Limb (tissue), 2 donors: ENCODE measurements around the gene CACNA1F.

ENCODE experiments used
- DNase-seq, 2 donors: peaks; one replicate each; pipeline ENCODE4 v3.0.0-alpha.2; 2016; ENCODE audit errors: extremely low spot score in 2 of 2

Gene CACNA1F

DNA sequence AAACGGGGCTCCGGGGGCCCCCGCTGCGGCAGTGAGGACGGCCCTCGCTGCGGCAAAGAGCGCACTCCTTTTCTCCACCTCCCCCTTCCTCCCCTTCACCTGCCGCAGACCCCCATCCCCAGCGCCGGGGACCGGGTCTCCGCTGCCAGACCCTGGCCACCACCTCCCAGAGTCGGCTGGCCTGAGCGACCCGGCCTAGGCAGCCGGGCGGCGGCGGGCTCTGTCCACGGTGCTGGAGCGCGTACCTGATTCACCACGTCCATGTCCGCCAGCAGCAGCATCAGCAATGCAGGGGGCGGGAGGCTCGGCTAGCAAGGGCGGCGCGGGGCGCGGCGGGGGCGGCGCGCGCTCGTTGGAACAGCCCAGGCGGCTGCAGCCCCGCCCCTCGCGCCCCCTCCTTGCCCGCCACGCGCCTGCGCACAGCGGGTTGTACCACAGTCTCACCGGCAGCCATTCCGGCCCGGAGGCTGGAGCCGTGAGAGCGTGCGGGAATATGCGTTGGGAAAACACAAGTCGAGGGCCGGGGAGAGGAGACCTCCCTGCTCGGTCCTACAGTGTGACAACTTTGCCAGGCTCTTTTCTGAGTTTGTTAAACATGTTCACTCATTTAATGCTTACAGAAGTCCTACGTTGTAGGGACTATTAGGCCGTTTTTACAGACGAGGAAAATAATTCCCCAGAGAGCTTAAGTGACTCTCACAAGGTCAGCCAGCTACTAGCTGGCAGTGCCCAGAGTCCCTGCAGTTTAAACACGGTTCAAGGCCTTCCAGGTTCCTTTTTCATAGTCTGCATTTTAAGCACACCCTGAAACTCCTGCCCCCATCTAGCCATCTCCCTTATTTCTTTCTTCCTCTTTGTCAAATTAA, 33.0 kb downstream of the CACNA1F start, which contains the start of gene SYP:
TSS of gene SYP (minus strand) at position 288 of the 866 bp plus-strand sequence. CDS start at position 281, 7 bp downstream.
- peak; percentile 73 to 91 for DNase-seq

DNA sequence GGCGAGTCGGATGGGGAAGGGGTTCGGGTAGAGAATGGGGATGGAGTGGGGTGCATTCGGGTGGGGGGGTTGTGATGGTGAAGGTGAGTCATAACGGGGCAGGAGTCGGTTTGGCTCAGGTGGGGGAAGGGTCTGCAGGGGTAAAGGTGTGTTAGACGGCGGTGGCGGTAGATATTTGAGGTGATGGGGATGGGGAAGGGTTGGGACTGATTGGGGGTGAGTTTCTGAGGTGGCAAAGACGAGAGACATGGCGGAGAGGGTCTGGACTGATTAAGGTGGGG, 33.9 kb downstream of the CACNA1F start:
- no peak for DNase-seq

DNA sequence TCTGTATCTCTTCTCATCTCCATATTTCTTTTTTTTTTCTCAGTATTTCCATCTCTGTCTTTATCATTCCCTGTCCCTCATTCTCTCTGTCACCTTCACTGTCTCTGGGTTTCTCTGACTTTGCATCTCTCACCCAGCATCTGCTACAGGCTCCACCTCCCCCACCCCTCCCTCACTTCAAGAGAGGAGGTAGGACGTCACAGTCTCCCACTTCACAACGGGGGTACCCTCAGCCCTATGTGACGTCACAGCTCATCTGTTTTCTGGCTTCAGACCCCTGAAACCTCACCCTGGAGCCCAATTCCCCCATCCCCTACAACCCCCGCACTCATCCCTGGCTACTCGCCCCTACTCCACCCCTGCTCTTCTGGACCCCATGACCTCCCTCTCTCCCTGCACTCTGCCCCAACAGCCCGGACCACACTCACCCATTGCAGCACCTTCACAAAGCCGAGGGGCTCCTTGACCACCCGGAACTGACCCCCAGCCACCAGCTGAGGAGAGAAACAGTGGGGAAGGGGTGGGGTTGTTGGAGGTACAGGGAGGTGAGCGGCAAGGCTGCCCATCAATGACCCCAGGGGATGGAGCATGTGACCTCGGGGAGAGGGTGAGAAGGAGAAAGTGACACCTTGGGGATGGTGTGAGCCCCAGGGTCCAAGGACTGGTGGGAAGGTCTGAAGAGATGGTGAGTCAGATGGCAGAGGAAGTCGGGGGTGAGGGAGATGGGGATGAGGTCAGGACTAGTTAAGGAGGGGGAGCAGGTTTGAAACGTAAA, 34.4 kb downstream of the CACNA1F start:
- DNase-seq: no peak

DNA sequence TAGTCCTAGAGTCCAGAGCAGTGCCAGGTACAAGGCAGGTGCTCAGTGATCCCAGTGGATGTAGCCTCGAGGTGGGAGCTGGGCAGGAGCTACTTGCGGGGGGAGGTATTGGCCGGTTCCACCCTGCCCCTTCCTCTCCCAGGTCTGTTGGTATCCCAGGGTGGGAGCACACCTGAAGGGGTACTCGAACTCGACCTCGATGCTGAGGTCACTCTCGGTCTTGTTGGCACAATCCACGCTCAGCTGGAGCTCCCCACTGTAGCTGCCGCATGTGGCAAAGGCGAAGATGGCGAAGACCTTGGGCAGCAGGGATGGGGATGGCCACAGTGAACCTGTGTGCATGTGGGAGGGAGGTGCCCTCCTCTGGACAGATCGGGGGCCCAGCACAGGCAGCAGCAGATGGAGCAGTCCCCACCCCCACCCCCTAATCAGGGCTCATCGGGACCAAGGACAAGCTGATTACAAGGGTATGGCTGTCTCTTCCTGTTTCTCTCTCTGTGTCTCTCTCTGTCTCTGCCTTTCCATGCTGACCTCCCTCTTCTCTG, 35.5 kb downstream of the CACNA1F start:
- no peak for DNase-seq

DNA sequence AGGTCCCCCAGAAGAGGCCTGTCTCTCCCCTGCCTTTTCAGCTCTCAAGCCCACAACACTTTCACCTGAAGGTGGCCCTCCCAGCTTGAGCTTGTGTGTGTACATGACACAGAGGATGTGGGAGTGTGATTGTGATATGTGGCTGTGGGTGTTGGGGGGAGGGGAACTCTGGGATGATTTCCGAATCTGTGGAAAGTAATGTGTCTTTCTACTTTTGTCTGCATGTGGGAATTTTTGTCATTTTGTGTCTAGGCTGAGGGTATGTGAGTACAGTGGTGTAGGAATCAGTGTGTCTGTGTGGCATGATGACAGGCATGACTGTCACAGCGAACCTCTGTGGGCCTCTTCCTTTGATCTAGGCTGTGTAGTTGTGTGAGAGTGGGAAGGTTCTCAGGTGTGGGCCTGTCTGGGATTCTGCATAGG, 39.6 kb downstream of the CACNA1F start:
- DNase-seq: no peak

DNA sequence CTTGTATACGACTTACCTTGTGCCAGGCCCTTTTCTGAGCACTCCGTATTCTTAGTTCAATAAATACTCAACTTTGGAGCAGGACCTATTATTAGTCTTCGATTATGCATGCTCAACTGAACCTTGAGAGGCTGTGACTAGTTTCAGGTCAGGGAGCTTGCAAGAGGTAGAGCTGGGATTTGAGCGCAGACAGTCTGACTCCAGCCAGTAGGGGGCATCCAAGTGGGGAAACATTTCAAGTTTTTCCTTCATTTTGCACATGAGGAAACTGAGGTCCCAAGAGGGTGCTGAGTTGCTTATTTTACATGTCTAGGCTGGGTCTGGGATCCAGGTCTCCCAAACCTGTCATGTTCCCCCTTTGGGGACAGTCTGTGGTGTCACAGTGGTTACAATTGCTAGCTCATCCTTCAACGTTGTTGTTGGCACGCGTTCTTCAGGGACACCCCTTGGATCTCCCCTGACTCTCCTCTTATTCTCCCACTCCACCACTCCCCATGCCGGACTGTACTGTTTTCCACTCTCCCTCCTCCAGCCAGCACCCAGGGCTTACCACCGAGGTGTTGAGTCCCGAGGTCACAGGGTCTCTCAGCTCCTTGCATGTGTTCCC, 40.3 kb downstream of the CACNA1F start:
- no peak for DNase-seq

DNA sequence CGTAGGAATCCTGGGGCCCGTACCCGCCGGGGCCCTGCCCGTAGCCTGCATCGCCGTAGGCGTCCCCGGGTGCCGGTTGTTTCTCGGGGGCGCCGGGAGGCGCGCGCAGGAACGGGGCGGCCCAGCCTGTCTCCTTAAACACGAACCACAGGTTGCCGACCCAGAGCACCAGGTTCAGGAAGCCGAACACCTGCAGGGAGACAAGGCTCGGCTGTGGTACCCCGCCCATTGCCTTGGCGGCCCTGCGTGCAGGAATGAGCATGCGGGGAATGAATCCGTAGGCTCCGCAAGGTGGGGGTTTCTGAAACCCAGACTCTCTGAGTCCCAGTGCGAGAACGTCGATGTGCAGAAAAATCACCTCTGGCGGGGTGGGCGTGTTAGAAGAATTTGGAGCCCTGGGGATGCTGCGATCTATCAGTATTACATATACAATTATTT, 41.5 kb downstream of the CACNA1F start:
- DNase-seq: no peak

DNA sequence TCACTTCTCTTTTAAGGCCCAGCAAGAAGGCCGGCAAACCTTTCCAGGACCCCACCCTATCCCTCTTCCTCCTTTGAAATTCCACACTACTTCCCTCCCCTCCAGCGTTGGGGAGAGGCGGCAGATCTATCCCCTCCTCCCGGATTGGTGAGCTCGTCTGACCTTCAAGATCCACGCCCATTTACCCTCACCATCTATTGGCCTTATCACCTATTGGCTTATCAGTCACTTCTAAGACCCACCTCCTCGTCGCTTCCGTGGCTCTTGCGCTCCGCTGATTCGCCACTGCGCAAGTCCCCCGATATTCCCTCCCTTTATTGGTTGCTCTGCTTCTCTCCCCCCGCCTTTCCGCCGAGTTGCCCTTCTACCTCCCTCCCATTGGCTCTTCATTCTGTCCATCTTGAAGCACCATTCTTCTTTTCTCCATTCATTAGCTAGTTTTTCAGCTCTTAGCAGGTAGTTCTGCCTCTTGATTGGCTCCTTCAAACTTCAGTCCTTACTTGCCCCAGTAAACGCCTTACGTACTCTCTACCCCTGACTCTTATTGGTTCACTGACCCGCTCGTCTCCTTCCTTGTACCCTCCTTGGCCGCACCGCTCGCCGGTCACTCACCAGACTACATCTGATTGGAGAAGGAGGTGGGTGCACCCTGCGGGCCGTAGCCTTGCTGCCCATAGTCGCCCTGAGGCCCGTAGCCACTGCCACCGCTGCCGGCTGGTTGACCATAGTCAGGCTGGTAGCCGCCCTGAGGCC, 42.1 kb downstream of the CACNA1F start:
- peak; percentile 86 to 94 for DNase-seq

DNA sequence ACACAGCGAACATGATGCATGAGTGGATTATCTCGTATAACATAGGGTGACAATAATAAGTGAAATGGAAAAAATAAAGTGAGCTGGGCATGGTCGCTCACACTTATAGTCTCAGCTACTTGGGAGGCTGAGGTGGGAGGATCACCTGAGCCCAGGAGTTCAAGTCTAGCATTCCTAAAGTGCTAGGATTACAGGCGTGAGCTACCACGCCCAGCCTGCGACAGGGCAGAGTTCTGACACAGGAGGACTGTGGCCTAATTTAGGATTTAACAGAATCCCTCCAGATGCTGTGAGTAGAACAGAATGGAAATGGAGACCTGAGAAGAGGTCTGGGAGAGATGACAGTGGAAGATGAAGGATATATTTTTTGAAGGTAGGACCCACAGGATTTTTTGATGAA, 43.5 kb downstream of the CACNA1F start:
- DNase-seq: no peak

DNA sequence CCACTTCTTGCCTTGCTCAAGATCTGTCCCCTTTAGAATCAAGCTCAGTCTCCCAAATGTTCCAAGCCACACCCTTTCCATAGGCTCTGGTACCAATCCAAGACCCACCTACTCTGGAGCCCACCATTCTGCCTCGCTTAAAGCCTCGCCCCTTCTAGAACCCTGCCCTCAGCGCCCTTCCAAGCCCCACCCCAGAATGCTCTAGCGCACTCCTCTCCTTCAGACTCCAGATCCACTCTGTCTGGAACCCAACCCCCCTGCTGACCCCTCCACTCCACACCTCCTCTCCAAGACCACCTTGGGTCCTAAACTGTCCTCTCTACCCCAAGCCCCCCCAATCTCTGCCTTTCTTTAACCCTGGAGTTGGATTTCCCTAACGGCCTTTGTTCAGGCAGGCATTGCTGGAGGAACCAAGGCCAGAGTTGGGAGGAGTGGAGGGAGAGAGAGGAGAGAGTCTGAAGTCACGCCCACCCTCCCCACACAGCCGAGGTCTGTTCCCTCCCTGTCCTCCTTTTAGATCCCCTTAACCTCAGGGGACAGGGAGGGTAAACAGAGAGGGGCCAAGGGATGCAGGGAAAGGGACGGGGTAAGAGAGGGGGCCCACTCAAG, 44.6 kb downstream of the CACNA1F start:
- DNase-seq: no peak

DNA sequence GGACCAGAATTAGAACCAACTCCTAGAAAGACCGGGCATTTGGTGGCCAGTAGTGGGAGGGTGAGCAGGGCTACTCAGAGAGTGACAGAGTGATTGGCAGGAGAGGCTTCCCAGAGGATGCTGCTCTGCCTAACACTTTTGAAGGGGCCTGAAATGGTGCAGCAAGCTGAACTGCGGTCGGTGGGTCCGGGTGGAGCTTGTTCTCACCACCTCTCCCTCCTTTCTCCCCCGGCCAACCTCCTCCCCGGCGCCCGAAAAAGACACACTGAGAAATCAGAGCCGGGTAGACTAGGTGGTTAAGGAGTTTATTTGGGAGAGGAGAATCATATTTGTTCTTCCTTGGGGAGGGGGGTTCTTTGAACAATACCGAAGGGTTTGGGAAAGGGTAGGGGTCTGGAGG, 45.6 kb downstream of the CACNA1F start:
- no peak for DNase-seq

DNA sequence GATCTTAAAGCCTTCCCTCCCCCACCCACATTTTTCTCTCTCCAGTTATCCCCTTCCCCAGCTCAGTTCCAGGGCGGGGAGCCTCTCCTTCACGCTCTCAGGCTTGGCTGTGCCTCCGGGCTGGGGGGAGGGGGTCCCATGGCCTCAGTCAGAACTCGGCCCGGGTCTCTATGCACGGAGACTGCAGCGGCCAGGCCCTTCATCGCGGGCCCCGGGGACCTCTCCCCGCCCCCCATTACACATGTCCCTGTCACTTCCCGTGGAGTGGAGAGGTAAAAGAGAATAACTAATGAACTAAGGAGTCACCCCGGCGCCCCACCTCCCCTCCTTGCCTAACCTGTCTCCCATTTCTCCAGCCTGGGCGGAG, 46.1 kb downstream of the CACNA1F start:
- DNase-seq: no peak

DNA sequence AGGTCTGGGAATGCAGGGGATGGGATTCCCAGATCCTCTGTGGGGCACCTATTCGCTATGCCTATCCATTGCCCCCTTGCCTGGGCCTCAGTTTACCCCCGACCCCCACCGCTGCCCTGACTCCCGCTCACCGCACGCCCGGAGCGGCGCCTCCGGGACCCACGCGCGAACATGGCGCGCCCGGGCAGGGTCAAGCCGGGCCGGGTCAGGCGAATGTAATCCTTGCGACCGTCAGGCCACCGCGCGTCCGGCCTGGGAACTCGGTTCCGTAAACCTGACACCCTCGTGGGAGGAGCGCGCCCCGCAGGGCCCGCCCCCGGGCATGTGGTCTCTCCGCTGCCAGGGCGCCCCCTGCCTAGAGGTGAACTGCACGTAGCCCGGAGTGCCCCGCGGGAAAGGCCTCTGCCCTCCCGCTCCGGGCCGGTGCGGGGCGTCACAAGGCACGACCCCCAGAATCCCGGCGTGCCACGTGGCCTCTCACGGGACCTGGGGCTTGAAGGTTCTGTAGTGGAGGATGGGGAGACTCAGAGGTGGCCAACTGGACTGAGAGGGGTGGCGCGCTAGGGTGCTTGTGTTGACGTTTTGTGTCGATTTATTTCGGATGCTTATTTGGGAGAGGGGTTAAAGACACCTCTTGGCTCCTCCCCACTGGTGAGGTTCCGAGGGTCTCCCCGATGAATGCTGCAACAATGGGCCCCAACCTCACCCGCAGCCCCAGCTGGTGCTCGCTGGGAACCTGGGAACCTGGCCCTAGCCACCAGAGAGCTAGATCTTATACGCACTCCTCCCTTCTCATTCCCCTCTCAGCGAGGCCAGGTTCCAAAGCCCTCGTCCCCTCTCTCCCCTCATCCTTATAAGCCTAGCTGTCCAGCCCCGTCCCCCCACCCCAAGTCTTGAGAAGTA, 46.8 kb downstream of the CACNA1F start, which contains the start of gene PRICKLE3:
TSS of gene PRICKLE3 (minus strand) at position 249 of the 903 bp plus-strand sequence. CDS start at position 173, 76 bp downstream.
- DNase-seq: peak in 1 of 2 donors; percentile 69

DNA sequence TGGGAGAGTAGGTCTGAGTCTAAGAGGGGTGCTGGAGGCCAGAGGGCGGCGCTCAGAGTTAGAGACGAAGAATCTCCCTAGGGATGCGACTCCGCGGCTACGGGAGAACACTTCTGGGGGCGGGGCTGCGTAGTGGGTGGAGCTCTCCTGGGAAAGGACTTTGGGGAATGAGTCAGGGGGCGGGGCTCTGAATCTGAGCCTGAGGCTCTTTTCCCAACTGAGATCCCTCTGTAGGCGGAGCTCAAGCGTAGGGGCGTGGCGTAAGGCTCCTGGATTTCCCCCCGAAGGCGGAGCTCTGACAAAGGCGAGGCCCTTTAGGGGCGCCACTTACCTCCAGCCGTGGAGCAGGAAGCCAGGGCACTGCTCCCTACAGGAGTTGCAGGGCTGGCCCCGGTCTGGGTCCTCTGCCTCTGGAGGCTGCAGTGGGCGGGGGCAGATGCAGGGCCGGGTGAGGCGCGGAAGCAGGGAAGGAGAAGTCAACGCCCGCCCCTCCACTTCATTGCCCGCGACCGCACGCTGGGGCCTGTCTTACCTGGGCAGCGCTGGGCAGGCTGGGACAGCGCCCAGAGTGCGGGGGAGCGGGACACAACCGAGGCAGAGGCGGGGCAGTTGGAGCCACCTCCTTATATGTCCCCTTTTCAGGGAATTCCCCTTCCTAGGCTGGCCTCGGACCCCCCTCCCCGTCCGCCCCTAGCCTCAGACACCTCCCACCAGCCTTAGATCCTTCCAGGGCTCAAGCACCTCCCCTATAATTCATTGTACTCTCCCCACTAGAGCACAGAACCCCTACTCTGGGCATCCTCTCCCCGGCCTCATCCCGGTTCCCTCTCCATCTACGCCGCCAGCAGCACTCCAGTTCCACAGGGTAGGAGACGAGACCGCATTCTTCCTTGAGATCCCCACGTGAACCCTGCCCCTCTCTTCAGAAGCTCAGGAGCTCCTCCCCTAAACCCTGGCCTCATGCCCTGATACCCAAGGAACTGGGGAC, 48.6 kb downstream of the CACNA1F start:
- peak; percentile 55 to 78 for DNase-seq

DNA sequence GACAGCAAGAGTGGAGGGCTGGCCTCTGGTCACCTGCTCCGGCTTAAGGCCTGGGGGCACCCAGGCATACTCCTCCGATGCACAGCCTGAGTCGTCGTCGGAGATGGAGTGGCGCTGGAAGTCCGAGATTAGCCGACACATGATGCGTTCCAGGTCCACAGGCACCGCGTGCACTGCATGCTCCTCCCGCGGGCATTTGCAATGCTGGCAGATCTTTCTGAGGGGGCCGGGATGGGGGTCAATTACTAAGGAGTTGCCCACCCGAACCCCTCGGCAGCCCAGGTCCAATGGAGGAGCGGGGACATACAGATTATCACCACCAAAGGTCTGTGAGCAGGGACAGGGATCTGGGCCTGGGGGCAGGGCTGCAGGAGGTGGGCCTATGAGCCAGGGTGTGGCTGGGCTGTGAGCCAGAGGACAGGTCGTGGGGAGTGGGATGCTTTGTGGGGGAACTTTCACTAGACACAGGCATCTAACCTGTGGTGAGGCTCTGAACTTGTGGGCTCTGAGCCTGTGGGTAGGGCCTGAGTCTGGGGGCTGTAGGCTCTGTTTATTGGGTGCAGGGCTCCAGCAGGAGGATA, 49.3 kb downstream of the CACNA1F start:
- no peak for DNase-seq

DNA sequence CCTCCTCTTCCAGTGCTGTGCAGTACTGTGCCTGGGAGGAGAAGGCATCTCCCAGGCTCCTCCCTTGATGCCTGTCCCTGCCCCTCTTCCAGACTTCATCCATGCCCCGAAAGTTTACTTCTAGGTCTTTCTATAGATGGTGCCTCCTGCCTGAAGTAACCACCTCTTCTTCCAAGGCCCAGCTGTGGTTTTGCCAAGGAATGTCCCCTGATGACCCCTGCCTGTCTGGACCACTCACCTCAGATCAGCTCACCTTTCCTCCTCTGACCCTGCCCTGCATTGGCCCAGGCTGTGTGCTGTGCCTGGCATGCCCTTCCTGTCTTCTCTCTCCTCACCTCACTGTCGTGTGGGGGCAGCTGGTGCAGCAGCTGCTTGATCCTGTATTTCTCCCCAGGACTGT, 53.8 kb downstream of the CACNA1F start:
- no peak for DNase-seq

DNA sequence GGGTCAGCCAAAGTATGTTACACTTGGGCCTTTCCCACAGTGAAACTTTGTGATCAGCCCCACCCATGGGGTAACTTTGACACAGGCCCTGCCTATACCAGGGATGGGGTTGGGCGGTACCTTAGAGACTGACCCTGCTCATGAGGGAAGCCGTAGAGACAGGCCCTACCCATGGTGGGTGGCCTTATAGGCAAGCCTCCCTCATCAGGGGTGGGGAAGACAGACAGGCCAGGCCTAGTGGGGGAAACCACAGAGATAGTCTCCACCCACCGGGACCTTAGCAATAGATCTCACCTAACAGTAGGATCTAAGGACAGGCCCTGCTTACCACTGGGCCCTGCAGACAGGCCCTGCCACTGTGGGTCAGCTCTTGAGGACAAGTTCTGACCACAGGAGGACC, 54.6 kb downstream of the CACNA1F start:
- DNase-seq: no peak

DNA sequence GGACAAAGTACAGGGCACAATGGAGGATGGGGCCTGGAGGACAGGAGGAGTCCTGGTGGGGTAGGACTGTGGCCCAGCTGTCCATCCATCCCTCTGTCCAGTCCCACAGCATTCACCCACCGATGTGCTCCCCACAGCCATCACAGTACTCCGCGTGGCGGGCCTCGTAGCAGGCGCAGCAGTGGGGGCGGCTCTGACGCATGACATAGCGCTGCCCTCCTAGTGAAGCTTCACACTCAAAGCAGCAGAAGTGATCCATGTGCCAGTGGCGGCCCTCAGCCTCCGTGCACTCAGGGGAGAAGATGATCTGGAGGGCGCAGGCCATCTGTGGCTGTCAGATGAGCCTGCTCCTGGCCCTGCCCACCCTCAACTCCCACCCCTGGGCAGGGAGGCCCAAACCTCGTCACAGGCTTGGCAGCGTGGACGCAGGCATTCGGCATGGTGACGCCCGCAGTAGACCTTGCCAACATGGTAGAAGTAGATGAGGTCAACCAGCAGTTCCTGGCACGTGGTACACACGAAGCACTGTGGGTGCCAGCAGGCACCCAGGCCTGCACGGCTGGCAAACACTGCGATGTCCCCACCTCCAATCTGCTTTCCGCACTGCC, 55.2 kb downstream of the CACNA1F start:
- DNase-seq: no peak
